PC-9 (cell line): ENCODE data around the gene PGA3. TPM values are rescaled to one million over a fixed set of nuclear protein-coding genes. Genes with fewer than 3 reads are reported as not detected.

ENCODE experiments used
- BruUV-seq: library from RNA; stranded (reverse); fragments of 400-500 nt; replicated peaks from 2 replicates; lab custom pipeline; 2021; lab: Mats Ljungman, UMichigan
- CTCF ChIA-PET: fragments of 300-600 bp; sonication (Branson Sonifier 250); formaldehyde crosslinking; loops from one replicate; lab custom pipeline; 2022; ENCODE audit warnings: antibody characterized with exemption; lab: Charles Lee
- POLR2A ChIA-PET: fragments of 300-600 bp; sonication (Branson Sonifier 250); formaldehyde crosslinking; loops from one replicate; lab custom pipeline; 2022; ENCODE audit warnings: antibody characterized with exemption; ENCODE audit not compliant: unreplicated experiment; lab: Charles Lee
- DNase-seq, 2 experiments: peaks; one replicate each; pipeline versions ENCODE4 v3.0.0 to v3.0.0-alpha.2; 2015 to 2022; ENCODE audit warnings: mixed read lengths in 1 of 2
- H2AFZ ChIP-seq: fragments of 200-600 bp; sonication (generic); 2 replicates; pipeline ENCODE4 v1.8.1; 2017; ENCODE audit warnings: antibody characterized with exemption
- H3F3A ChIP-seq: fragments of 200-600 bp; sonication (generic); 2 replicates; pipeline ENCODE4 v1.8.1; 2017; ENCODE audit warnings: antibody characterized with exemption, mild to moderate bottlenecking, low read depth; ENCODE audit not compliant: insufficient read depth
- H3K27ac ChIP-seq: fragments of 200-600 bp; sonication (generic); 2 replicates; pipeline ENCODE4 v1.6.1; 2016; ENCODE audit warnings: mixed run types
- H3K27me3 ChIP-seq: fragments of 200-600 bp; sonication (generic); 2 replicates; pipeline ENCODE4 v1.6.1; 2016; ENCODE audit warnings: low read depth, mixed run types; ENCODE audit not compliant: insufficient read depth
- H3K36me3 ChIP-seq: fragments of 200-600 bp; sonication (generic); 2 replicates; pipeline ENCODE4 v1.6.1; 2016; ENCODE audit warnings: low read depth, mixed run types
- H3K4me1 ChIP-seq: fragments of 200-600 bp; sonication (generic); replicated peaks from 2 replicates; pipeline ENCODE4 v1.6.1; 2016; ENCODE audit warnings: mixed run types; ENCODE audit not compliant: insufficient read depth
- H3K4me2 ChIP-seq: fragments of 200-600 bp; sonication (generic); 2 replicates; pipeline ENCODE4 v1.6.1; 2017; ENCODE audit warnings: mixed run types
- H3K4me3 ChIP-seq: fragments of 200-600 bp; sonication (generic); 2 replicates; pipeline ENCODE4 v1.6.1; 2016; ENCODE audit warnings: mixed run types
- H3K79me2 ChIP-seq: fragments of 200-600 bp; sonication (generic); 2 replicates; pipeline ENCODE4 v1.6.1; 2017; ENCODE audit warnings: low read depth, mixed run types
- H3K9me2 ChIP-seq: fragments of 200-600 bp; sonication (generic); 2 replicates; pipeline ENCODE4 v1.8.1; 2017; ENCODE audit warnings: mild to moderate bottlenecking; ENCODE audit not compliant: insufficient read depth
- H3K9me3 ChIP-seq: fragments of 200-600 bp; sonication (generic); 2 replicates; pipeline ENCODE4 v1.8.1; 2016; ENCODE audit warnings: low read depth; ENCODE audit not compliant: insufficient read depth
- H4K20me1 ChIP-seq: fragments of 200-600 bp; sonication (generic); 2 replicates; pipeline ENCODE4 v1.8.1; 2017; ENCODE audit not compliant: insufficient read depth
- CTCF ChIP-seq: fragments of 200-600 bp; sonication (generic); conservative IDR thresholded peaks from 2 replicates; pipeline ENCODE4 v1.6.1; 2017; ENCODE audit warnings: mixed run types, antibody characterized with exemption, mild to moderate bottlenecking, moderate library complexity
- EZH2 ChIP-seq: fragments of 200-600 bp; sonication (generic); IDR thresholded peaks from 2 replicates; pipeline ENCODE4 v1.8.0; 2017; ENCODE audit warnings: antibody characterized with exemption, low read depth
- intact Hi-C: fragments of 100-400 bp; cut with micrococcal nuclease; formaldehyde crosslinking; loops from one replicate; pipeline ENCODE4 v1.10.0; 2022; ENCODE audit not compliant: unreplicated experiment
- total RNA-seq: library from RNA; stranded (reverse); gene quantifications from 2 replicates; pipeline ENCODE4 v1.2.3, GENCODE V29; 2021

The PGA3 gene
- total RNA-seq, 1 experiment from 2014 or later = not detected

- Histone ChIP-seq H3F3A (peaks cover 52% of the 10 kb centered on the region), H3K27me3 (no peaks in the 10 kb centered on the region), H3K27ac (peak overlapping the region; percentile 85), H3K4me2 (peak overlapping the region; percentile 81), H3K79me2 (peaks cover 58% of the 10 kb centered on the region), H4K20me1 (no peaks in the 10 kb centered on the region), H3K36me3 (peaks cover 35% of the 10 kb centered on the region), H2AFZ (no peak overlapping the region), H3K9me2 (no peaks in the 10 kb centered on the region), H3K9me3 (peaks cover 25% of the 10 kb centered on the region), H3K4me1 (peaks cover 68% of the 10 kb centered on the region), H3K4me3 (peak overlapping the region; percentile 43; the same call in 1 of the 2 replicates)
- POLR2A ChIA-PET = interaction anchor here (0.6 to 1.1 kb wide), 2 partner anchors 9 to 180 kb away, joined by 7 to 9 read pairs; no protein-coding TSS in a partner anchor
- intact Hi-C loops = loop anchor here (1.0 kb wide), 1 partner anchor 9 kb away; no protein-coding TSS in a partner anchor
- peak; percentile 66 to 99 for DNase-seq
- CTCF ChIA-PET = interaction anchor here (0.6 to 1.0 kb wide), 2 partner anchors 9 to 739 kb away, joined by 3 to 7 read pairs; no protein-coding TSS in a partner anchor
- TF ChIP-seq EZH2 (no peak), CTCF (no peak)
- no TSS peak for BruUV-seq
Observed at GRCh38 chr11:61158691-61159381, 44.5 kb upstream of the PGA3 start.

GRCh38 chr11:61160487-61161189 is 42.7 kb upstream of the PGA3 start:
- peak overlapping the region; percentile 94 for H3K4me2 ChIP-seq
- no peaks in the 10 kb centered on the region for H3K9me2 ChIP-seq
- H3K79me2 ChIP-seq = peaks cover 40% of the 10 kb centered on the region
- DNase-seq = no peak
- intact Hi-C loops = loop anchor here (5.0 kb wide), 1 partner anchor 83 kb away; no protein-coding TSS in a partner anchor
- POLR2A ChIA-PET = no interaction called here
- H3K9me3 ChIP-seq = peaks cover 13% of the 10 kb centered on the region
- no peaks in the 10 kb centered on the region for H4K20me1 ChIP-seq
- H3K4me3 ChIP-seq = peak overlapping the region; percentile 66
- TF ChIP-seq CTCF (no peak), EZH2 (no peak)
- TSS peak; percentile 47 for BruUV-seq
- peaks cover 52% of the 10 kb centered on the region for H3F3A ChIP-seq
- peaks cover 21% of the 10 kb centered on the region for H3K36me3 ChIP-seq
- H3K27ac ChIP-seq = peak overlapping the region; percentile 81
- no peaks in the 10 kb centered on the region for H3K27me3 ChIP-seq
- peak overlapping the region; percentile 59; the same call in 1 of the 2 replicates for H2AFZ ChIP-seq
- CTCF ChIA-PET = no interaction called here
- H3K4me1 ChIP-seq = peaks cover 72% of the 10 kb centered on the region
